ENCODE results near the gene UACA. TPM values are rescaled to one million over a fixed set of nuclear protein-coding genes. Genes with fewer than 3 reads are reported as not detected.

Gene UACA
- total and polyA plus RNA-seq, 7 donors: 19.1 to 51.0 (median 26.4) TPM

DNA sequence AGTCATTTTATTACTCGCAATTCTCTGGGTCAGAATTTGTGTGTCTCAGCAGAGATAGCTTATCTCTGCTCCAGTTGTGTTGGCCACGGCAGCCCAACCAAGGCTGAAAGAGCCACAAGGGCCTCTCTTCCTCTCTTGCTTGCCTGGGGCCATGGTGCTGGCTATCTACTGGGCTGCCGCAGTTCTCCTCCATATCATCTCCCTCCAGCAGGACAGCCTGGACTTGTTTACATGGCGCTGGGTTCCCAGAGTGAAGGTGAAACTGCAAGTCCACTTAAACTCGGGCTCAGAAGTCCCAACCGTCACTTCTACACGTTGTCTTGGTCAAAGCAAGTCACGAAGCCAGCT is 134.8 kb downstream of the UACA start:
- Histone ChIP-seq H3K27me3 (no peaks in the 10 kb centered on the region), H3K4me3 (no peak overlapping the region), H3K27ac (no peak overlapping the region), H3K36me3 (no peaks in the 10 kb centered on the region), H3K4me1 (peaks cover 0 to 3% (median 0%) of the 10 kb centered on the region in 4 donors), H3K9me3 (peaks cover 0 to 3% (median under 1%) of the 10 kb centered on the region in 4 donors)
- WGBS, 2 donors: 90 to 91% methylated on average over 8 of the region's 8 CpGs
- DNase-seq: no peak
- intact Hi-C loops (cut with DNase I): no loop called here
- no peak for TF ChIP-seq EP300 (IDR thresholded peaks at IDR 0.05)
- TF ChIP-seq POLR2AphosphoS5 (IDR thresholded peaks at IDR 0.05): no peak
- no peak for TF ChIP-seq CTCF (IDR thresholded peaks at IDR 0.05)
- TF ChIP-seq POLR2A (IDR thresholded peaks at IDR 0.05): no peak

DNA sequence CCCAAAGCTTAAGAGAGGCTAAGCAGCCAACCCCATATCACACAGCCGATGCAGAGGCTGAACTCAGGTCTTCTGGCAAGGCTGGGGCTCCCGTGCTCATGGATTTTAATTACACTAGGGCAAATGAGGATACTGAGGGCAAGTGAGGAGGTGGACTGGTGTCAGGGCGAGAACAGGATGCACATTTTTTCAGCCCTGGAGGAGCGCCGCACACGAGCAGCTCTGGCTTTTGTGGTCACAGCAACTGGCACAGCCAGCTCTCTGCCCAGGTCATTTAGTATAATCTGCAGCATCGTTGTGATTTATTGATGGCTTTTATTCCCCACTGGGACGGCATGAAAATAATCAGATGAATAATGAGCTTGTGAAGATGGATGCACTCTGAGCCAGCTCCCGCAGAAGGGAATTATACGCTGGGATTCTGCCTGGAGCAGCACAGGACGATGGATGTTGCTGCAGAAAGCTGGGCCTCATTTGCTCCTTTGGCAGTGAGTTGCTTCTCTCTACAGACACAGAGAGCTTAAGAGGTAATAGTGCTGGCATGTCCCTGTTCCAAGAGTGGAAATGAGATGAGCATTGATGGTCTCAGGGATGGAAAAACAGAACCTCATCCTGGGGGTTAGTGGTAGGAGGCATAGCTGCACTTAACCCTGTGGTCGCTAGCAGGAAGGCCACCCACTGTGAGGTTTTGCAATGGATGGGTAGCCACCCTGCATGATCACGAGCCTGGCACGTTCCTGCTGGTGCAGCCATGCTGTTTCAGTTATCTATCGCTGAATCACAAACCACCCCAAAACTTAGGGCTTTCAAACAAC is 135.4 kb downstream of the UACA start:
- Histone ChIP-seq H3K27me3 (no peaks in the 10 kb centered on the region), H3K9me3 (peaks cover 0 to 5% (median 2%) of the 10 kb centered on the region in 4 donors), H3K27ac (no peak overlapping the region), H3K4me3 (no peak overlapping the region), H3K4me1 (peaks cover 0 to 3% (median 0%) of the 10 kb centered on the region in 4 donors), H3K36me3 (no peaks in the 10 kb centered on the region)
- TF ChIP-seq POLR2A (IDR thresholded peaks at IDR 0.05) (no peak), POLR2AphosphoS5 (IDR thresholded peaks at IDR 0.05) (no peak), EP300 (IDR thresholded peaks at IDR 0.05) (no peak), CTCF (IDR thresholded peaks at IDR 0.05) (no peak)
- 62 to 82% methylated on average over 15 of the region's 15 CpGs for whole genome bisulfite sequencing, 2 donors
- no peak for DNase-seq
- intact Hi-C loops (cut with DNase I): no loop called here

DNA sequence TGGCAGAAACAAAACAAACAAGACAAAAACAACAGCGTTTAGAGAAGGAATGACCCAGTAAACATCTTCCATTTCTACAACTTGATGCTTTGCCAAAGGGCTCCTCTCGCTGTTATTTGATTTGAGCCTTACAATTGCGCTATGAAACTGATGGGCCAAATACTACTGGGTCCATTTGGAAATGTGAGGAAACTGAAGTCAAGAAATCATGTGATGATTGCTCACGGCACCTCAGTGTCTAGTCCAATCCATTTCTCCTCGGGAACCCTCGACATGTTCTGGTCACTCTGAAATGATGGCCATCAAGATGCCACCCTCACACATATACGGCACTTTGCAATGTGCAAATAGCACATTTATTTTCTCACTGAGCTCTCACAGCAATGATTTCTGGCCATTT is 136.0 kb downstream of the UACA start:
- H3K27me3 ChIP-seq: no peaks in the 10 kb centered on the region
- H3K4me1 ChIP-seq: peaks cover 0 to 3% (median 0%) of the 10 kb centered on the region in 4 donors
- no peak overlapping the region for H3K4me3 ChIP-seq
- H3K9me3 ChIP-seq: peaks cover 0 to 10% (median 2%) of the 10 kb centered on the region in 4 donors
- no peak overlapping the region for H3K27ac ChIP-seq
- WGBS, 2 donors: 87 to 89% methylated on average over 7 of the region's 7 CpGs
- DNase-seq: no peak
- no peaks in the 10 kb centered on the region for H3K36me3 ChIP-seq
- intact Hi-C loops (cut with DNase I): no loop called here
- TF ChIP-seq CTCF (IDR thresholded peaks at IDR 0.05) (no peak), POLR2A (IDR thresholded peaks at IDR 0.05) (no peak), EP300 (IDR thresholded peaks at IDR 0.05) (no peak), POLR2AphosphoS5 (IDR thresholded peaks at IDR 0.05) (no peak)

- H3K27ac ChIP-seq: no peak overlapping the region
- TF ChIP-seq CTCF (IDR thresholded peaks at IDR 0.05) (no peak), POLR2AphosphoS5 (IDR thresholded peaks at IDR 0.05) (no peak), EP300 (IDR thresholded peaks at IDR 0.05) (no peak), POLR2A (IDR thresholded peaks at IDR 0.05) (no peak)
Measured at GRCh38 chr15:70625438-70625837, 137.9 kb downstream of the UACA start.

More at GRCh38 chr15:70625438-70625837, 137.9 kb downstream of the UACA start:
- WGBS, 2 donors: 46 to 61% methylated on average over 3 of the region's 3 CpGs
- Histone ChIP-seq H3K36me3 (no peaks in the 10 kb centered on the region), H3K4me3 (no peak overlapping the region), H3K27me3 (no peaks in the 10 kb centered on the region), H3K9me3 (peaks cover 0 to 15% (median 2%) of the 10 kb centered on the region in 4 donors), H3K4me1 (peaks cover 0 to 3% (median 0%) of the 10 kb centered on the region in 4 donors)
- intact Hi-C loops (cut with DNase I): no loop called here
- no peak for DNase-seq
